ENCODE data around the gene PARP1. TPM values are rescaled to one million over a fixed set of nuclear protein-coding genes. Genes with fewer than 3 reads are reported as not detected.
"Not testable (repeated sequence)": the region's sequence is repeated elsewhere in the genome, so short reads cannot be mapped to it uniquely, and the experiment has no call there.

PARP1 gene
- total and polyA plus RNA-seq, 8 donors = 78.7 to 153 (median 129) TPM

GRCh38 chr1:226344441-226345259 lies 63.2 kb downstream of the PARP1 start:
- ATAC-seq = no peak
- TF ChIP-seq CTCF (IDR thresholded peaks at IDR 0.05) = no peak
- no peaks in the 10 kb centered on the region for H3K9me3 ChIP-seq
- no peaks in the 10 kb centered on the region for H3K27me3 ChIP-seq
- H3K4me3 ChIP-seq = no peak overlapping the region
- no peak overlapping the region for H3K27ac ChIP-seq
- intact Hi-C loops (cut with DNase I) = no loop called here
- no peaks in the 10 kb centered on the region for H3K4me1 ChIP-seq
- no peak for DNase-seq
- no peaks in the 10 kb centered on the region for H3K36me3 ChIP-seq

- H3K27ac ChIP-seq = no peak overlapping the region
- no peaks in the 10 kb centered on the region for H3K36me3 ChIP-seq
- no peaks in the 10 kb centered on the region for H3K9me3 ChIP-seq
- intact Hi-C loops (cut with DNase I) = no loop called here
- H3K27me3 ChIP-seq = no peaks in the 10 kb centered on the region
- ATAC-seq = no peak
- TF ChIP-seq CTCF (IDR thresholded peaks at IDR 0.05) = no peak
- no peak overlapping the region for H3K4me3 ChIP-seq
- H3K4me1 ChIP-seq = no peaks in the 10 kb centered on the region
- DNase-seq = no peak
Measured at GRCh38 chr1:226342656-226343055, 65.2 kb downstream of the PARP1 start.

- intact Hi-C loops (cut with DNase I); ATAC-seq; H3K27ac ChIP-seq; H3K4me3 ChIP-seq; H3K4me1 ChIP-seq; H3K27me3 ChIP-seq; DNase-seq; H3K36me3 ChIP-seq; H3K9me3 ChIP-seq: not testable (repeated sequence)
Measured at GRCh38 chr1:226340111-226340510, 67.8 kb downstream of the PARP1 start.

- Histone ChIP-seq H3K36me3 (no peaks in the 10 kb centered on the region), H3K9me3 (no peaks in the 10 kb centered on the region), H3K4me1 (peaks cover 0 to 7% of the 10 kb centered on the region in 2 donors), H3K27ac (no peak overlapping the region), H3K27me3 (no peaks in the 10 kb centered on the region), H3K4me3 (no peak overlapping the region)
- intact Hi-C loops (cut with DNase I) = loop anchor here in 1 of 2 donors (10.0 kb wide), 1 partner anchor 213 kb away; no protein-coding TSS in a partner anchor
- DNase-seq (no peak), ATAC-seq (no peak)
- no peak for TF ChIP-seq CTCF (IDR thresholded peaks at IDR 0.05)
Measured at GRCh38 chr1:226337276-226337875, 70.5 kb downstream of the PARP1 start.

GRCh38 chr1:226335661-226336060 lies 72.2 kb downstream of the PARP1 start:
- intact Hi-C loops (cut with DNase I) = loop anchor here in 1 of 2 donors (10.0 kb wide), 1 partner anchor 211 kb away; no protein-coding TSS in a partner anchor

More at GRCh38 chr1:226335661-226336060, 72.2 kb downstream of the PARP1 start:
- no peaks in the 10 kb centered on the region for H3K27me3 ChIP-seq
- no peaks in the 10 kb centered on the region for H3K9me3 ChIP-seq
- TF ChIP-seq CTCF (IDR thresholded peaks at IDR 0.05) = no peak
- no peak overlapping the region for H3K4me3 ChIP-seq
- H3K4me1 ChIP-seq = peaks cover 0 to 7% of the 10 kb centered on the region in 2 donors
- DNase-seq (peak in 1 of 4 donors; percentile 27), ATAC-seq (no peak)
- H3K36me3 ChIP-seq = no peaks in the 10 kb centered on the region
- H3K27ac ChIP-seq = no peak overlapping the region
